Adrenal gland (tissue), 12 donors: ENCODE data around the gene SOD1. TPM values are rescaled to one million over a fixed set of nuclear protein-coding genes. Genes with fewer than 3 reads are reported as not detected.

Source experiments
- DNase-seq, 7 donors: peaks; one replicate each; pipeline ENCODE4 v3.0.0-alpha.2; 2019 to 2020
- H3K27ac ChIP-seq, 5 donors: fragments of 200-600 bp; sonication (generic) in 4 of 5; 1 replicate in 3 of 5; 2 replicates in 2 of 5; pipeline versions ENCODE4 v1.5.1 to v1.8.0; 2016 to 2020; ENCODE audit warnings: mild to moderate bottlenecking in 1 of 5
- H3K27me3 ChIP-seq: fragments of 200-600 bp; 2 replicates; pipeline ENCODE4 v1.8.0; 2021
- H3K36me3 ChIP-seq, 2 donors: fragments of 200-600 bp; replicated peaks in 1 of 2; 1 replicate in 1 of 2; 2 replicates in 1 of 2; pipeline versions ENCODE4 v1.5.1 to v1.8.0; 2018 to 2022
- H3K4me1 ChIP-seq, 2 donors: fragments of 200-600 bp; replicated peaks in 1 of 2; 1 replicate in 1 of 2; 2 replicates in 1 of 2; pipeline versions ENCODE4 v1.5.1 to v1.8.0; 2018 to 2021
- H3K4me3 ChIP-seq, 4 donors: fragments of 200-600 bp; sonication (generic) in 3 of 4; one replicate each; pipeline ENCODE4 v1.5.1; 2016 to 2018
- H3K9me3 ChIP-seq, 3 donors: fragments of 200-600 bp; sonication (generic) in 1 of 3; replicated peaks in 1 of 3; 1 replicate in 2 of 3; 2 replicates in 1 of 3; pipeline versions ENCODE4 v1.5.1 to v1.8.0; 2016 to 2021
- CTCF ChIP-seq, 6 experiments: fragments of 450-650 bp in 4 of 6; fragments of 200-600 bp in 2 of 6; sonication (generic) in 1 of 6; IDR thresholded peaks; 1 replicate in 5 of 6; 2 replicates in 1 of 6; pipeline versions ENCODE4 v1.5.1 to v1.8.0; 2016 to 2021; ENCODE audit warnings: antibody characterized with exemption in 6 of 6, mild to moderate bottlenecking in 2 of 6, moderate library complexity in 1 of 6
- POLR2A ChIP-seq, 2 donors: fragments of 450-650 bp; IDR thresholded peaks; one replicate each; pipeline ENCODE4 v1.6.1; 2017; ENCODE audit warnings: antibody characterized with exemption in 2 of 2, mild to moderate bottlenecking in 2 of 2, moderate library complexity in 1 of 2
- WGBS, 4 donors: extraction: QIAGEN DNeasy Blood & Tissue Kit in 2 of 4; methylation state at CpG; one replicate each; pipeline versions ENCODE4 v1.1.5 to v1.1.7; 2013 to 2017; 5-methylcytosine and 5-hydroxymethylcytosine counted together
- intact Hi-C, 2 donors: fragments of 100-400 bp; cut with DNase I; formaldehyde crosslinking; loops; one replicate each; pipeline versions ENCODE4 v1.14.1 to v1.15.0; 2022 to 2023
- polyA plus RNA-seq, 3 donors: library from polyadenylated mRNA; stranded (reverse); fragments of 200-250 nt in 2 of 3; fragments of 350-450 nt in 1 of 3; fragmentation: Illumina TruSeq in 1 of 3; extraction: RNeasy Lipid Tissue Mini Kit (QIAGEN cat#74804) in 1 of 3; gene quantifications; one replicate each; pipeline ENCODE4 v1.2.3, GENCODE V29; 2013 to 2014
- total RNA-seq, 9 donors: library from RNA; depleted of rRNA in 4 of 9; stranded (reverse); fragments of >200 nt in 4 of 9; fragments of 120-200 nt in 1 of 9; fragmentation: NEBNext Ultra II Directional in 1 of 9; extraction: Animal tissue kit (Norgen Biotek cat#: 25700) in 1 of 9; gene quantifications; one replicate each; pipeline versions ENCODE4 v1.1.0 to v1.2.4, GENCODE V29; 2013 to 2023
- donor health status: healthy with polysubstance abuse.
- donor health status: Bipolar disorder and iron deficiency.
- donor health status: DM: yes; HTN: yes; CAD: no.
- donor health status: DM: no; HTN: no; CAD: no.
- donor health status: DM: no; HTN: no; CAD: no.
- donor health status: DM: yes; HTN: yes; CAD: no.

SOD1 gene
- total and polyA plus RNA-seq, 12 donors = 361 to 1,287 (median 570) TPM

- H3K27me3 ChIP-seq = no peaks in the 10 kb centered on the region
- intact Hi-C loops = no loop called here
- no peak overlapping the region for H3K27ac ChIP-seq
- 95 to 98% (median 97%) methylated on average over 3 of the region's 3 CpGs for WGBS, 4 donors
- TF ChIP-seq POLR2A (IDR thresholded peaks at IDR 0.05) (no peak), CTCF (IDR thresholded peaks at IDR 0.05) (no peak)
- no peak for DNase-seq
- no peak overlapping the region for H3K4me3 ChIP-seq
- no peaks in the 10 kb centered on the region for H3K4me1 ChIP-seq
- H3K9me3 ChIP-seq = no peaks in the 10 kb centered on the region
- H3K36me3 ChIP-seq = peaks cover 0 to 58% of the 10 kb centered on the region in 2 donors
Observed at GRCh38 chr21:31700040-31700439, 40.5 kb downstream of the SOD1 start.

- WGBS, 4 donors = 86 to 99% (median 94%) methylated on average over 3 of the region's 3 CpGs
- Histone ChIP-seq H3K4me3 (no peak overlapping the region), H3K36me3 (peaks cover 0 to 2% of the 10 kb centered on the region in 2 donors), H3K9me3 (no peaks in the 10 kb centered on the region), H3K27ac (no peak overlapping the region), H3K4me1 (peaks cover 0 to 22% of the 10 kb centered on the region in 2 donors), H3K27me3 (no peaks in the 10 kb centered on the region)
- no peak for TF ChIP-seq POLR2A (IDR thresholded peaks at IDR 0.05)
- TF ChIP-seq CTCF (IDR thresholded peaks at IDR 0.05) = no peak
- intact Hi-C loops = no loop called here
- DNase-seq = no peak
Observed at GRCh38 chr21:31706562-31706961, 47.1 kb downstream of the SOD1 start.

- intact Hi-C loops = no loop called here
- Histone ChIP-seq H3K36me3 (no peaks in the 10 kb centered on the region), H3K27ac (no peak overlapping the region), H3K27me3 (no peaks in the 10 kb centered on the region), H3K4me3 (no peak overlapping the region), H3K4me1 (peaks cover 0 to 26% of the 10 kb centered on the region in 2 donors), H3K9me3 (no peaks in the 10 kb centered on the region)
- no peak for TF ChIP-seq POLR2A (IDR thresholded peaks at IDR 0.05)
- DNase-seq = no peak
Observed at GRCh38 chr21:31707499-31707898, 48.0 kb downstream of the SOD1 start.

- Histone ChIP-seq H3K4me3 (no peak overlapping the region), H3K9me3 (no peaks in the 10 kb centered on the region), H3K4me1 (peaks cover 0 to 34% of the 10 kb centered on the region in 2 donors), H3K36me3 (no peaks in the 10 kb centered on the region), H3K27ac (no peak overlapping the region), H3K27me3 (no peaks in the 10 kb centered on the region)
- TF ChIP-seq CTCF (IDR thresholded peaks at IDR 0.05) = no peak
- no peak for TF ChIP-seq POLR2A (IDR thresholded peaks at IDR 0.05)
- 46 to 86% (median 76%) methylated on average over 1 of the region's 1 CpG for WGBS, 4 donors
- no peak for DNase-seq
- intact Hi-C loops = no loop called here
Observed at GRCh38 chr21:31708541-31708940, 49.0 kb downstream of the SOD1 start.

GRCh38 chr21:31710586-31710985, 51.1 kb downstream of the SOD1 start:
- TF ChIP-seq CTCF (IDR thresholded peaks at IDR 0.05) (no peak), POLR2A (IDR thresholded peaks at IDR 0.05) (no peak)
- H3K27ac ChIP-seq = no peak overlapping the region
- H3K36me3 ChIP-seq = no peaks in the 10 kb centered on the region
- WGBS, 4 donors = 42 to 65% (median 54%) methylated on average over 1 of the region's 1 CpG
- H3K4me1 ChIP-seq = peaks cover 2 to 52% of the 10 kb centered on the region in 2 donors
- H3K27me3 ChIP-seq = no peaks in the 10 kb centered on the region
- no peak for DNase-seq
- intact Hi-C loops = no loop called here
- no peak overlapping the region for H3K4me3 ChIP-seq
- no peaks in the 10 kb centered on the region for H3K9me3 ChIP-seq
